Measurements from ENCODE around the gene NBEAL2. TPM values are rescaled to one million over a fixed set of nuclear protein-coding genes. Genes with fewer than 3 reads are reported as not detected.

Gene NBEAL2
- polyA plus RNA-seq, 3 donors, result 10.4 to 622 (median 17.3) TPM

DNA sequence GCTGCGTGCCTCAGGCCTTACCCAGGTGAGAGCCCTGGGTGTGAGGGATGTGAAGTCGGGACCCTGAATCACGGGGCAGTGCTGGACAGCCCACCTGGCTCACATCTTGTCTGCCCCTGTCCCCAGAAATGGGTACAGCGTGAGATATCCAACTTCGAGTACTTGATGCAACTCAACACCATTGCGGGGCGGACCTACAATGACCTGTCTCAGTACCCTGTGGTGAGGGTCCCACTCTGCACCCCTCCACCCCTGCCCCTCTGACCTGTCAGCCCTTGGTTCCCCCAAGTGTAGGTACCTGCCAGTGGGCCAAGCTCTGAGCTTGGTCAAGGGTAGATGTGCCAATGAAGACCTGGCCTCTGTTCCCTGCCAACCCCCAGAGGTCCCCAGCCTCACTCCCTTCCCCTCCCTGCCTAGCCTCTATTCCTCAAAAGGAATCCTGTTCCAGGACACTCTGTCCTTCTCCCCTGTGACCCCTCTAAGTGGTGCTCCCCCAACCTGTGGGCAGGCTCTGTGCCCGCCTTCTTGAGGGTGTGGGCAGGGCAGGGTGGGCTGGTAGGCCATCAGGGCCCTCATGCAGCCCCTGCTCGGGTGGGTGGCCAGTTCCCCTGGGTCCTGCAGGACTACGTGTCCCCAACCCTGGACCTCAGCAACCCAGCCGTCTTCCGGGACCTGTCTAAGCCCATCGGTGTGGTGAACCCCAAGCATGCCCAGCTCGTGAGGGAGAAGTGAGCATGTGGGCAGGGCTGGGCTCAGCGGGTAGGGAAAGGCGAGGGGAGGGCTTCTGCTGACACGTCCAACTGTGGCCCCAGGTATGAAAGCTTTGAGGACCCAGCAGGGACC lies 25.1 kb downstream of the NBEAL2 start:
- no peak overlapping the region for H3K4me3 ChIP-seq (replicated peaks in 1 of 3; ENCODE audit: low read depth in 2 of 3, low read length in 3 of 3)
- H3K9ac ChIP-seq (ENCODE audit: insufficient read depth, low read length, poor library complexity, severe bottlenecking), result no peak overlapping the region
- intact Hi-C loops (cut with micrococcal nuclease), result no loop called here
- no peak for TF ChIP-seq CTCF (IDR thresholded peaks at IDR 0.05)
- H3K9me3 ChIP-seq (replicated peaks in 1 of 2; ENCODE audit: control insufficient read depth in 1 of 2, insufficient read depth in 1 of 2, low read length in 2 of 2), result no peaks in the 10 kb centered on the region
- peaks cover 93% of the 10 kb centered on the region in 2 donors for H3K36me3 ChIP-seq (replicated peaks in 1 of 2; ENCODE audit: control insufficient read depth in 1 of 2, insufficient read depth in 2 of 2, low read length in 2 of 2)
- no peaks in the 10 kb centered on the region for H3K9me3 Mint-ChIP-seq
- no peak overlapping the region for H3K27ac ChIP-seq (ENCODE audit: low read depth in 1 of 2, low read length in 2 of 2)
- H3K4me2 ChIP-seq (replicated peaks; ENCODE audit: extremely low read depth, low read length, poor library complexity, severe bottlenecking), result no peak overlapping the region
- peaks cover 100% of the 10 kb centered on the region for H4K20me1 ChIP-seq (ENCODE audit: insufficient read depth, low read length)
- no peak overlapping the region for H3K4me3 Mint-ChIP-seq
- no peak overlapping the region for H2AFZ ChIP-seq (ENCODE audit: insufficient read depth, low read depth, low read length, poor library complexity, severe bottlenecking)
- peaks cover 13 to 25% of the 10 kb centered on the region in 2 donors for H3K4me1 ChIP-seq (ENCODE audit: control insufficient read depth in 1 of 2, insufficient read depth in 2 of 2, low read length in 2 of 2)
- peaks cover 16% of the 10 kb centered on the region for H3K4me1 Mint-ChIP-seq
- 98% methylated on average over 9 of the region's 17 CpGs for WGBS (ENCODE audit: insufficient coverage)
- peak overlapping the region in 3 of 7 donors; percentile 32 to 54 (median 46) for H3K27ac Mint-ChIP-seq
- H3K36me3 Mint-ChIP-seq, result peaks cover 86 to 91% of the 10 kb centered on the region in 2 donors
- H3K27me3 Mint-ChIP-seq (ENCODE audit: low read depth in 3 of 3), result peaks cover 0 to 1% (median 0%) of the 10 kb centered on the region in 3 donors
- no peaks in the 10 kb centered on the region for H3K27me3 ChIP-seq (ENCODE audit: control insufficient read depth in 2 of 2, insufficient read depth in 2 of 2, low read length in 2 of 2)
- H3K79me2 ChIP-seq (ENCODE audit: insufficient read depth, low read length), result peaks cover 8% of the 10 kb centered on the region
- DNase-seq, result no peak

DNA sequence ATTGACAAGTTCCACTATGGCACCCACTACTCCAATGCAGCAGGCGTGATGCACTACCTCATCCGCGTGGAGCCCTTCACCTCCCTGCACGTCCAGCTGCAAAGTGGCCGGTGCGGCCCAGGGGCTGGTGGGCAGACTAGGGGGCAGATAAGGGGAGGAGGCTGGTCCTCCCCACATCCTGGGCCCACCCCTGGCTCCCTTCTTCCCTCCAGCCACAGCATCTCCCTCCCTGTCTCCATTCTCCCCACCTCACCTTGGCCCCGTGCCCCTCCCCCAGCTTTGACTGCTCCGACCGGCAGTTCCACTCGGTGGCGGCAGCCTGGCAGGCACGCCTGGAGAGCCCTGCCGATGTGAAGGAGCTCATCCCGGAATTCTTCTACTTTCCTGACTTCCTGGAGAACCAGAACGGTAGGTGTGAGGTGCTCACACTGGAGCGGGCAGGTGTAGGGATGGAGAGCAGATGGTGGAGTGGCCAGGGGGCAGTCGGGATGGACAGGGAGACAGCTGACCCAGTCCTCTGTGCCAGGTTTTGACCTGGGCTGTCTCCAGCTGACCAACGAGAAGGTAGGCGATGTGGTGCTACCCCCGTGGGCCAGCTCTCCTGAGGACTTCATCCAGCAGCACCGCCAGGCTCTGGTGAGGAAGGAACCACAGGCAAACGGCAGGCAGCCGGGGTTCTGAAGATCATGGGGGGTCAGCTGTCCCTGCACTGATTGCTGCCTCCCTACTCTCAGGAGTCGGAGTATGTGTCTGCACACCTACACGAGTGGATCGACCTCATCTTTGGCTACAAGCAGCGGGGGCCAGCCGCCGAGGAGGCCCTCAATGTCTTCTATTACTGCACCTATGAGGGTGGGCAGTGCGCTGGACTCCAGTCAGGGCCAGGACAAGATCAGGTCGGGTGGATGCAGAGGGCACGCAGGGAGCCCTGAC lies 26.0 kb downstream of the NBEAL2 start:
- Histone ChIP-seq H3K27ac (ENCODE audit: low read depth in 1 of 2, low read length in 2 of 2) (no peak overlapping the region), H3K9ac (ENCODE audit: insufficient read depth, low read length, poor library complexity, severe bottlenecking) (no peak overlapping the region), H3K4me3 (replicated peaks in 1 of 3; ENCODE audit: low read depth in 2 of 3, low read length in 3 of 3) (no peak overlapping the region), H3K4me2 (replicated peaks; ENCODE audit: extremely low read depth, low read length, poor library complexity, severe bottlenecking) (no peak overlapping the region), H3K27me3 (ENCODE audit: control insufficient read depth in 2 of 2, insufficient read depth in 2 of 2, low read length in 2 of 2) (no peaks in the 10 kb centered on the region), H4K20me1 (ENCODE audit: insufficient read depth, low read length) (peaks cover 100% of the 10 kb centered on the region), H3K4me1 (ENCODE audit: control insufficient read depth in 1 of 2, insufficient read depth in 2 of 2, low read length in 2 of 2) (peaks cover 16 to 32% of the 10 kb centered on the region in 2 donors), H3K79me2 (ENCODE audit: insufficient read depth, low read length) (peaks cover 6% of the 10 kb centered on the region), H3K9me3 (replicated peaks in 1 of 2; ENCODE audit: control insufficient read depth in 1 of 2, insufficient read depth in 1 of 2, low read length in 2 of 2) (no peaks in the 10 kb centered on the region), H2AFZ (ENCODE audit: insufficient read depth, low read depth, low read length, poor library complexity, severe bottlenecking) (no peak overlapping the region), H3K36me3 (replicated peaks in 1 of 2; ENCODE audit: control insufficient read depth in 1 of 2, insufficient read depth in 2 of 2, low read length in 2 of 2) (peaks cover 90% of the 10 kb centered on the region in 2 donors)
- H3K27ac Mint-ChIP-seq, result peak overlapping the region in 5 of 7 donors; percentile 0 to 77 (median 69)
- intact Hi-C loops (cut with micrococcal nuclease), result no loop called here
- H3K9me3 Mint-ChIP-seq, result no peaks in the 10 kb centered on the region
- WGBS (ENCODE audit: insufficient coverage), result 91% methylated on average over 26 of the region's 32 CpGs
- H3K27me3 Mint-ChIP-seq (ENCODE audit: low read depth in 3 of 3), result peaks cover 0 to 1% (median 0%) of the 10 kb centered on the region in 3 donors
- H3K4me3 Mint-ChIP-seq, result no peak overlapping the region
- peaks cover 23% of the 10 kb centered on the region for H3K4me1 Mint-ChIP-seq
- peaks cover 83 to 87% of the 10 kb centered on the region in 2 donors for H3K36me3 Mint-ChIP-seq
- DNase-seq, result no peak
- TF ChIP-seq CTCF (IDR thresholded peaks at IDR 0.05), result no peak

All from CD14-positive monocyte (primary cell).